Gastroesophageal sphincter (tissue), 4 donors: ENCODE data around the gene RRAS. TPM values are rescaled to one million over a fixed set of nuclear protein-coding genes. Genes with fewer than 3 reads are reported as not detected.

ENCODE experiments used
- ATAC-seq: fragments of 150-250 bp; one replicate; pipeline ENCODE4 v1.9.1; 2016; ENCODE audit warnings: mild to moderate bottlenecking, moderate library complexity
- H3K27ac ChIP-seq, 4 donors: fragments of 200-600 bp; sonication (generic) in 3 of 4; 1 replicate in 3 of 4; 2 replicates in 1 of 4; pipeline ENCODE4 v1.5.1; 2016 to 2019
- H3K27me3 ChIP-seq: fragments of 200-600 bp; sonication (generic); one replicate; pipeline ENCODE4 v1.5.1; 2019
- H3K36me3 ChIP-seq, 2 donors: fragments of 200-600 bp; sonication (generic); one replicate each; pipeline ENCODE4 v1.5.1; 2019; ENCODE audit warnings: control low read depth in 1 of 2
- H3K4me1 ChIP-seq, 3 donors: fragments of 200-600 bp; sonication (generic); 1 replicate in 2 of 3; 2 replicates in 1 of 3; pipeline ENCODE4 v1.5.1; 2016 to 2019; ENCODE audit warnings: control low read depth in 2 of 3
- H3K4me3 ChIP-seq, 2 donors: fragments of 200-600 bp; sonication (generic); one replicate each; pipeline ENCODE4 v1.5.1; 2019; ENCODE audit warnings: mild to moderate bottlenecking in 1 of 2, moderate library complexity in 1 of 2
- H3K9me3 ChIP-seq, 3 donors: fragments of 200-600 bp; sonication (generic); one replicate each; pipeline ENCODE4 v1.5.1; 2017 to 2019; ENCODE audit warnings: control low read depth in 2 of 3
- EP300 ChIP-seq: sonication (generic); formaldehyde crosslinking; IDR thresholded peaks from one replicate; pipeline ENCODE4 v1.6.1; 2017; ENCODE audit warnings: antibody characterized with exemption, mild to moderate bottlenecking
- POLR2A ChIP-seq, 2 donors: fragments of 450-650 bp; IDR thresholded peaks; one replicate each; pipeline ENCODE4 v1.6.1; 2017; ENCODE audit warnings: antibody characterized with exemption in 2 of 2, mild to moderate bottlenecking in 2 of 2, moderate library complexity in 1 of 2
- POLR2AphosphoS5 ChIP-seq: sonication (generic); formaldehyde crosslinking; IDR thresholded peaks from one replicate; pipeline ENCODE4 v1.6.1; 2017; ENCODE audit warnings: antibody characterized with exemption
- WGBS, 2 donors: methylation state at CpG; one replicate each; pipeline ENCODE4 v1.1.5; 2018; ENCODE audit warnings: low coverage in 1 of 2; 5-methylcytosine and 5-hydroxymethylcytosine counted together
- total RNA-seq, 4 donors: library from RNA; depleted of rRNA; stranded (reverse); fragments of >200 nt; gene quantifications; one replicate each; pipeline ENCODE4 v1.1.0, GENCODE V29; 2016
- TF ChIP-seq, protein P1 (sequence below), 4 experiments: fragments of 200-600 bp in 2 of 4; fragments of 450-650 bp in 2 of 4; sonication (generic) in 1 of 4; IDR thresholded peaks; one replicate each; pipeline ENCODE4 v1.5.1; 2017 to 2019; ENCODE audit warnings: antibody characterized with exemption in 4 of 4, mild to moderate bottlenecking in 2 of 4, moderate library complexity in 2 of 4

RRAS gene
- total RNA-seq, 4 donors from 2014 or later, result 100 to 162 (median 136) TPM

DNA sequence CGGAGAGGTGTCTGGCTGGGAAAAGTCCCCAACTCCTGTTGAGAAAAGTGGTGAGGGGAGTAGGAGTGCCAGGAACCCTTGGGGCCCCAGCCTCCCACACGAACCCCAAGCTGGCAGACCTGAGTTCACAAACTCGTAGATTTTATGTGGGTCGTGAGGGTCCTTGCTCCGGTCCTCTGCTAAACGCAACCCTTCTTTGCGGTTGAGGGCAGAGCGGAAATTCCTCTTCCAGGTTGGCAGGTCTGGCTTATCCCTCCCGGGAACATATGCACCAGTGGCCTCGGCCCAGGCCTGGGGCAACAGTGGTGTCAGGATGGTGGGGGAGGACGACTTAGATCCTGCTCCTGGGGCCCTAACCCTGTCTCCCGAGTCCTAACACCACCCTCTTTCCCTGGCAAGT is 23.3 kb upstream of the RRAS start:
- Histone ChIP-seq H3K27ac (peak overlapping the region in 3 of 4 donors; percentile 9 to 93 (median 92)), H3K4me1 (peaks cover 0 to 43% (median 7%) of the 10 kb centered on the region in 3 donors), H3K4me3 (no peak overlapping the region), H3K9me3 (no peaks in the 10 kb centered on the region), H3K36me3 (peaks cover 0 to 49% of the 10 kb centered on the region in 2 donors), H3K27me3 (no peaks in the 10 kb centered on the region)
- WGBS, 2 donors, result 69 to 86% methylated on average over 3 to 4 of the region's 12 CpGs
- ATAC-seq, result no peak
- TF ChIP-seq POLR2AphosphoS5 (no peak), EP300 (no peak), POLR2A (IDR thresholded peaks at IDR 0.05) (no peak)
- TF ChIP-seq, protein P1, sequence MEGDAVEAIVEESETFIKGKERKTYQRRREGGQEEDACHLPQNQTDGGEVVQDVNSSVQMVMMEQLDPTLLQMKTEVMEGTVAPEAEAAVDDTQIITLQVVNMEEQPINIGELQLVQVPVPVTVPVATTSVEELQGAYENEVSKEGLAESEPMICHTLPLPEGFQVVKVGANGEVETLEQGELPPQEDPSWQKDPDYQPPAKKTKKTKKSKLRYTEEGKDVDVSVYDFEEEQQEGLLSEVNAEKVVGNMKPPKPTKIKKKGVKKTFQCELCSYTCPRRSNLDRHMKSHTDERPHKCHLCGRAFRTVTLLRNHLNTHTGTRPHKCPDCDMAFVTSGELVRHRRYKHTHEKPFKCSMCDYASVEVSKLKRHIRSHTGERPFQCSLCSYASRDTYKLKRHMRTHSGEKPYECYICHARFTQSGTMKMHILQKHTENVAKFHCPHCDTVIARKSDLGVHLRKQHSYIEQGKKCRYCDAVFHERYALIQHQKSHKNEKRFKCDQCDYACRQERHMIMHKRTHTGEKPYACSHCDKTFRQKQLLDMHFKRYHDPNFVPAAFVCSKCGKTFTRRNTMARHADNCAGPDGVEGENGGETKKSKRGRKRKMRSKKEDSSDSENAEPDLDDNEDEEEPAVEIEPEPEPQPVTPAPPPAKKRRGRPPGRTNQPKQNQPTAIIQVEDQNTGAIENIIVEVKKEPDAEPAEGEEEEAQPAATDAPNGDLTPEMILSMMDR (IDR thresholded peaks at IDR 0.05), result no peak

DNA sequence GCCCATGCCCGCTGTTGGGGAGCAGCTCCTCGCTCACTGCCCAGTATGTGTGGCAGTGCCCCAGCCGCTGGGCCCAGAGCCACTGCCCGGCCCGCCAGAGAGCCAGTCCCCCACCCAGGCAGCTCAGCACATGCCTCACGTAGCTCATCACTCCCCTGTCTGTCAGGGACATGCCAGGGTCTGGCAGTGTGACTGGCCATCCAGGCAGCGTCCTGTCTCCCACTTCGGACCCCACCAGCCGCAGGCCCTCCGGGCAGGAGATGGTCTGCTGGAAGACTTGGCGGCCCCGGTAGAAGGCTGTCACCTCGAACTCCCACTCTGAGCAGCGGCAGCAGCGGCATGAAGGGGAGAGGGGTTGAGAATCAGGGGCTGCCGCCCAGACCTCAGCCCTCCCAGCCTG is 22.1 kb upstream of the RRAS start:
- no peak for ATAC-seq
- no CpG with 5 or more reads among the region's 16 CpGs for WGBS, 2 donors
- no peaks in the 10 kb centered on the region for H3K27me3 ChIP-seq
- H3K4me1 ChIP-seq, result peaks cover 0 to 38% (median 7%) of the 10 kb centered on the region in 3 donors
- H3K27ac ChIP-seq, result no peak overlapping the region
- TF ChIP-seq, protein P1 (IDR thresholded peaks at IDR 0.05), result no peak
- no peak for TF ChIP-seq POLR2AphosphoS5
- no peak for TF ChIP-seq EP300
- TF ChIP-seq POLR2A (IDR thresholded peaks at IDR 0.05), result no peak
- H3K4me3 ChIP-seq, result no peak overlapping the region
- H3K36me3 ChIP-seq, result peaks cover 0 to 61% of the 10 kb centered on the region in 2 donors
- H3K9me3 ChIP-seq, result no peaks in the 10 kb centered on the region

DNA sequence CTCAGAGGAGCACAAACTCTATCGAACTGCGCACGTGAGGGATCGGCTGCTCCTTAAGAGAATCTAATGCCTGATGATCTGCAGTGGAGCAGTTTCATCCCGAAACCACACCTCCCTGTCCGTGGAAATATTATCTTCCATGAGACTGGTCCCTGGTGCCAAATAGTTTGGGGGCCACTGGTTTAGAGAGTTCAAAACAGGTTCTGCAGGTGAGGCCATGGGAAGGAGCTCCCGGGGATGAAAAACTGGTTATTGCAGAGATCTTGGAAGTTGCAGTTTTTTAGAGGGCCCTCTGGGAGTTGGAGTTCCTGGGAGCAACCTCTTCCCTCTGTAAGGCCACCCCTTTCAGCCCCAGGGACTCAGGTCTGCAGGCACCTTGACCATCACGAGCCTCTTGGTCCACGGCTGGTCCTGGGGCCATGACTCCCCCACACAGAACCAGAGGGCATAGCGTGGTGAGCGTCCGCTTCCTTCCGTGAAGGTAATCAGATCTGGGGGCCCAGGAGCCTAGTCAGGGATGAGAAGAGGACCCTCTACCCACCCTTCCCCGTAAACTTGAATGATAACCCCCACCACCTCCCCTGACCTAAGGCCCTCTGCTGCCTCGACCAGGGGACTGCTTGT is 20.5 kb upstream of the RRAS start:
- WGBS, 2 donors, result 70 to 82% methylated on average over 2 of the region's 15 CpGs

DNA sequence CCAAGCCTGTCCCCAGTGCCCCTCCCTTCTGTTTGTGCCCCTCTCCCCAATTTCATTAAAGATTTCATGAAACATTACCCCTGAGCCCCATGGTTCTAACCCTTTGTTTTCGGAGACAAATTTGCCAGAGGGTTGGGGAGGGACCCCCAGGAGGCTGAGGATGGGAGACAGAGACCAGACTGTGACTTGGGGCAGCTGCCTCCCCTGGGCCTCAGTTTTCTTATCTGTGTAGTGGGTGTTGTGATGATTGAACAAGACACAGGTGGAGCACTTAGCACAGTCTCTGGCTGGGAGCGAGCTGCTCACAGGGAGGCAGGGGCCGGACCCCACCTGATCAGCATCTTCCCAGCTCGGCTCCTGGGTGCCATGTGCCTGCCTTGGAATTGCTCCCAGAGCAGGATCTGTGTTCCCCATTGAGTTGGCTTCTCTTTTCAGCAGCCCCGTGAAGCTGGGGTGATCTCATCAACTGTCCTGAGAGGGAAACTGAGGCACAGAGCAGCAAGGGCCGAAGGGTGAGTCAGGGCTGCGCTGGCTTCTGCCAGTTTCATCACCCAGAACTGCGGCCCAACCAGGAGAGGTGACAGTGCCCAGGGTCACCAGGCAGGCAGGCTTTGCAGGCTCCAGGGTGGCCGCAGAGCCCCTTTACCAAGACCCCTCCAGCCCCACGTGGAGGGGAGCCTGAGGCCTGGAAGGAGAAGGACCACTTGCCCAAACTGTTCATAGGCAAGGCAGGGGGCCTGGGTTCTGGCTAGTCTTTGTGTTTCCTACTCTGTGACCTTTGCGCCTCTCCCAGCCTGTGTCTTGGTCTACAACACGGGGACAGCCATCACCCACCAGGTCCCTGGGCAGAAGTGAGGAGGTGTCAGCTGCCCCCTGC is 18.9 kb upstream of the RRAS start:
- WGBS, 2 donors, result 40% methylated on average over 1 of the region's 12 CpGs; no CpG with 5 or more reads in 1 of the 2 donors
- peaks cover 0 to 94% of the 10 kb centered on the region in 2 donors for H3K36me3 ChIP-seq

More for the DNA sequence above, 20.5 kb upstream of the RRAS start:
- no peak for ATAC-seq
- Histone ChIP-seq H3K27me3 (no peaks in the 10 kb centered on the region), H3K4me1 (peaks cover 0 to 27% (median 0%) of the 10 kb centered on the region in 3 donors), H3K4me3 (no peak overlapping the region), H3K9me3 (no peaks in the 10 kb centered on the region), H3K27ac (no peak overlapping the region), H3K36me3 (peaks cover 0 to 77% of the 10 kb centered on the region in 2 donors)
- TF ChIP-seq, protein P1 (IDR thresholded peaks at IDR 0.05), result no peak
- TF ChIP-seq POLR2AphosphoS5, result no peak
- TF ChIP-seq EP300, result no peak
- TF ChIP-seq POLR2A (IDR thresholded peaks at IDR 0.05), result no peak

More for the DNA sequence above, 18.9 kb upstream of the RRAS start:
- H3K9me3 ChIP-seq, result no peaks in the 10 kb centered on the region
- H3K4me1 ChIP-seq, result peaks cover 0 to 10% (median 0%) of the 10 kb centered on the region in 3 donors
- TF ChIP-seq, protein P1 (IDR thresholded peaks at IDR 0.05), result no peak
- no peak for TF ChIP-seq POLR2A (IDR thresholded peaks at IDR 0.05)
- TF ChIP-seq POLR2AphosphoS5, result no peak
- no peak for TF ChIP-seq EP300
- no peaks in the 10 kb centered on the region for H3K27me3 ChIP-seq
- no peak overlapping the region for H3K27ac ChIP-seq
- no peak overlapping the region for H3K4me3 ChIP-seq
- ATAC-seq, result no peak
